Neutrophil (primary cell): ENCODE data around the gene KRT14.

ENCODE experiments used
- H3K27ac ChIP-seq: fragments of 200-600 bp; sonication (generic); 2 replicates; pipeline ENCODE4 v1.5.1; 2016; ENCODE audit warnings: mild to moderate bottlenecking, moderate library complexity
- H3K27me3 ChIP-seq: fragments of 200-600 bp; sonication (generic); 2 replicates; pipeline ENCODE4 v1.6.0; 2016; ENCODE audit warnings: mild to moderate bottlenecking
- H3K36me3 ChIP-seq: fragments of 200-600 bp; sonication (generic); 2 replicates; pipeline ENCODE4 v1.5.1; 2017
- H3K4me1 ChIP-seq, 2 experiments: fragments of 200-600 bp in 1 of 2; sonication (generic) in 1 of 2; 1 replicate in 1 of 2; 2 replicates in 1 of 2; pipeline versions ENCODE4 v1.5.1 to v1.6.1; 2013 to 2016; ENCODE audit warnings: low read depth in 1 of 2, low read length in 1 of 2, mild to moderate bottlenecking in 1 of 2, moderate library complexity in 1 of 2; ENCODE audit not compliant: control insufficient read depth in 1 of 2, insufficient read depth in 1 of 2
- H3K4me3 ChIP-seq, 2 experiments: fragments of 200-600 bp in 1 of 2; sonication (generic) in 1 of 2; 1 replicate in 1 of 2; 2 replicates in 1 of 2; pipeline ENCODE4 v1.5.1; 2013 to 2016; ENCODE audit warnings: low read depth in 1 of 2, low read length in 1 of 2, mild to moderate bottlenecking in 1 of 2, moderate library complexity in 1 of 2
- H3K9me3 ChIP-seq: fragments of 200-600 bp; sonication (generic); 2 replicates; pipeline ENCODE4 v1.5.1; 2016
- TF ChIP-seq, protein P1 (sequence below): fragments of 200-600 bp; sonication (generic); IDR thresholded peaks from 2 replicates; pipeline ENCODE4 v1.5.1; 2016; ENCODE audit warnings: antibody characterized with exemption

The KRT14 gene

GRCh38 chr17:41586863-41587495 lies at the start of gene KRT14:
Gene KRT14, minus strand, starts transcription at chr17:41586895. Its CDS starts 61 bp downstream, at chr17:41586834.
- H3K4me3 ChIP-seq = no peak within 1 kb of the TSS
- H3K27me3 ChIP-seq = no peaks in the 10 kb centered on the region
- TF ChIP-seq, protein P1, sequence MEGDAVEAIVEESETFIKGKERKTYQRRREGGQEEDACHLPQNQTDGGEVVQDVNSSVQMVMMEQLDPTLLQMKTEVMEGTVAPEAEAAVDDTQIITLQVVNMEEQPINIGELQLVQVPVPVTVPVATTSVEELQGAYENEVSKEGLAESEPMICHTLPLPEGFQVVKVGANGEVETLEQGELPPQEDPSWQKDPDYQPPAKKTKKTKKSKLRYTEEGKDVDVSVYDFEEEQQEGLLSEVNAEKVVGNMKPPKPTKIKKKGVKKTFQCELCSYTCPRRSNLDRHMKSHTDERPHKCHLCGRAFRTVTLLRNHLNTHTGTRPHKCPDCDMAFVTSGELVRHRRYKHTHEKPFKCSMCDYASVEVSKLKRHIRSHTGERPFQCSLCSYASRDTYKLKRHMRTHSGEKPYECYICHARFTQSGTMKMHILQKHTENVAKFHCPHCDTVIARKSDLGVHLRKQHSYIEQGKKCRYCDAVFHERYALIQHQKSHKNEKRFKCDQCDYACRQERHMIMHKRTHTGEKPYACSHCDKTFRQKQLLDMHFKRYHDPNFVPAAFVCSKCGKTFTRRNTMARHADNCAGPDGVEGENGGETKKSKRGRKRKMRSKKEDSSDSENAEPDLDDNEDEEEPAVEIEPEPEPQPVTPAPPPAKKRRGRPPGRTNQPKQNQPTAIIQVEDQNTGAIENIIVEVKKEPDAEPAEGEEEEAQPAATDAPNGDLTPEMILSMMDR = no peak
- no peak within 1 kb of the TSS for H3K27ac ChIP-seq
- H3K4me1 ChIP-seq = no peaks in the 10 kb centered on the region
- no peaks in the 10 kb centered on the region for H3K9me3 ChIP-seq
- no peaks in the 10 kb centered on the region for H3K36me3 ChIP-seq

GRCh38 chr17:41635121-41636097 lies 48.7 kb upstream of the KRT14 start:
- TF ChIP-seq, protein P1 = no peak

DNA sequence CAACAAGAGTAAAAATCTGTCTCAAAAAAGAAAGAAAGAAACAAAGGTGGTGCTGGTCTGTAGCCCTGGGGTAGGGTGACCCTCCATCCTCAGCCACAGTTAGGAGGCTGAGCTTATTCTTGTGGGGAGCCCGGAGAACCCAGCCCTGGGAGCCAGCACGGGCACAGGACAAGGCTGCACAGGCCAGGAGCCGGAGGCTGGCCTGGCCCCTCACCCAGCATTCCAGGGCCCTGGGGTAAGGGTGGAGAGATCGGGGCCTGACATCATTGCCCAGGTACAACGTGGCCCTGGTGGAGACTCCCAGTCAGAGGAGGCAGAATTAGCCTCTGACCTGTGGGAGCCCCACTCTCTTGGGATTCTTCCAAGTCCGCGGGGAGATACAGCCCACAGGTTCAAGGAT lies 47.9 kb upstream of the KRT14 start:
- no peak overlapping the region for H3K27ac ChIP-seq
- no peaks in the 10 kb centered on the region for H3K9me3 ChIP-seq
- TF ChIP-seq, protein P1 = no peak
- H3K36me3 ChIP-seq = no peaks in the 10 kb centered on the region
- no peaks in the 10 kb centered on the region for H3K27me3 ChIP-seq
- no peak overlapping the region for H3K4me3 ChIP-seq
- no peaks in the 10 kb centered on the region for H3K4me1 ChIP-seq

More at GRCh38 chr17:41635121-41636097, 48.7 kb upstream of the KRT14 start:
- no peak overlapping the region for H3K27ac ChIP-seq
- H3K4me3 ChIP-seq = no peak overlapping the region
- H3K36me3 ChIP-seq = no peaks in the 10 kb centered on the region
- no peaks in the 10 kb centered on the region for H3K9me3 ChIP-seq
- H3K4me1 ChIP-seq = no peaks in the 10 kb centered on the region
- H3K27me3 ChIP-seq = no peaks in the 10 kb centered on the region

DNA sequence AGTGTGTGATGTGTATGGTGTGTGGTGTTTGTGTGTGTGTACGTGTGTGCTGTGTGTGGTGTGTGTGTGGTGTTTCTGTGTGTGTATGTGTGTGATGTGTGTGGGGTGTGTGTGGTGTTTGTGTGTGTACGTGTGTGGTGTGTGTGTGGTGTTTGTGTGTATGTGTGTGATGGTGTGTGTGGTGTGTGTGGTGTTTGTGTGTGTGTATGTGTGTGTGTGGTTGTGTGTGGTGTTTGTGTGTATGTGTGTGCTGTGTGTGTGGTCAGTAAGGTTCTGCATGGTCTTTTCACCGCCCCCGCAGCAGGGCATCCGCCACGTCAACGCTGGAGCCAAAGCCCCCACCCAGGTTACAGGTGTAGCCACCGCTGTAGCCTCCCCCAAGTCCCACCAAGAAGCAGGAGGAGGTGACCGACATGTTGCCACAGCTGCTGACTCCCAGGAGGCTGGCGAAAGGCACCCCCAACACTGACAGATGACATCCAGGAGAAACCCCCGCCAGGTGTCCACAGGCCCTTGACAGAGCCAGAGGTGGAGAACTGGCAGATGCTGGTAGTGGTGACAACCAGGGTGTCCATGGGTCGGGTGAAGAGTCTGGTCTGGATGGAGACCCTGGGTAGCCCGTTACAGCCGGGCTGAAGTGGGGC lies 47.0 kb upstream of the KRT14 start:
- Histone ChIP-seq H3K27ac (no peak overlapping the region), H3K27me3 (no peaks in the 10 kb centered on the region), H3K4me1 (no peaks in the 10 kb centered on the region), H3K4me3 (no peak overlapping the region), H3K9me3 (no peaks in the 10 kb centered on the region), H3K36me3 (no peaks in the 10 kb centered on the region)
- TF ChIP-seq, protein P1 = no peak

DNA sequence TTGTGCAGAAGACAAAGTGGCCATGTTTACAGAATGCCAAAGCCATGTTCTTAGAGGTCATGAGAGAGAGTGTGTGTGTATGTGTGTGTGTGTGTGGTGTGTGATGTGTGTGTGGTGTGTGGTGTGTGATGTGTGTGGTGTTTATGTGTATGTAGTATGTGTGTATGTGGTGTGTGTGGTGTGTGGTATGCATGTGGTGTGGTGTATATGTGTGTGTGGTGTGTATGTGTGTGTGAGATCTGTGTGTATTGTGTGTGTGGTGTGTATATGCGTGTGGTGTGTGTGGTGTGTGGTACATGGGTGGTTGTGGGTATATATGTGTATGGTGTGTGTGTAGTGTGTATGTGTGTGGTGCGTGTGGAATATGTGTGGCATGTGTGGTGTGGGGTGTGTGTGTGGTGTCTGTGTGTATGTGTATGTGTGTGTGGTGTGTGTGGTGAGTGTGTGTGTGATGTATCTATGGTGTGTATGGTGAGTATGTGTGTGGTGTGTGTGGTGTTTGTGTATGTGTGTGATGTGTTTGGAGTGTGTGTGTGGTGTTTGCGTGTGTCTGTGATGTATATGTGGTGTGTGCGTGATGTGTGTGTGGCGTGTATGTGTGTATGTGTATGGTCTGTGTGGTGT lies 45.9 kb upstream of the KRT14 start:
- Histone ChIP-seq H3K27ac (no peak overlapping the region), H3K4me1 (no peaks in the 10 kb centered on the region), H3K9me3 (no peaks in the 10 kb centered on the region), H3K4me3 (no peak overlapping the region), H3K27me3 (no peaks in the 10 kb centered on the region), H3K36me3 (no peaks in the 10 kb centered on the region)
- TF ChIP-seq, protein P1 = no peak
